SK-N-SH (cell line): Measurements from ENCODE around the gene NEK9. TPM values are rescaled to one million over a fixed set of nuclear protein-coding genes. Genes with fewer than 3 reads are reported as not detected.

Experiments
- CTCF ChIA-PET: fragments of 300-600, 350-600 bp; formaldehyde crosslinking; extraction: SDS; loops from one replicate; lab custom pipeline; 2021; lab: Yijun Ruan, JAX
- POLR2A ChIA-PET: fragments of 350-600 bp; sonication (Branson Sonifier 250); formaldehyde crosslinking; extraction: SDS; loops from one replicate; lab custom pipeline; 2020; ENCODE audit warnings: antibody characterized with exemption, inconsistent platforms; lab: Yijun Ruan, JAX
- DNase-seq: peaks from one replicate; pipeline ENCODE4 v3.0.0; 2012
- H2AFZ ChIP-seq: fragments of 200-600 bp; sonication (generic); 2 replicates; pipeline ENCODE4 v1.8.1; 2016; ENCODE audit warnings: antibody characterized with exemption, mild to moderate bottlenecking, low read depth
- H3F3A ChIP-seq: fragments of 200-600 bp; sonication (generic); replicated peaks from 2 replicates; pipeline ENCODE3; 2016; ENCODE audit warnings: antibody characterized with exemption, mild to moderate bottlenecking; ENCODE audit not compliant: insufficient read depth
- H3K27ac ChIP-seq, 2 experiments: fragments of 200-500 bp in 1 of 2; fragments of 200-600 bp in 1 of 2; sonication (Bioruptor generic) in 1 of 2; sonication (generic), shearing (Covaris generic) in 1 of 2; 2 replicates each; pipeline versions ENCODE4 v1.5.1 to v1.6.1; 2014 to 2016; ENCODE audit warnings: low read depth in 2 of 2, inconsistent platforms in 1 of 2, low read length in 1 of 2, mild to moderate bottlenecking in 1 of 2, mixed read lengths in 1 of 2
- H3K27me3 ChIP-seq: fragments of 200-600 bp; sonication (generic), shearing (Covaris generic); 2 replicates; pipeline ENCODE4 v1.6.1; 2016; ENCODE audit warnings: mixed run types; ENCODE audit not compliant: insufficient read depth
- H3K36me3 ChIP-seq, 2 experiments: fragments of 200-500 bp in 1 of 2; fragments of 200-600 bp in 1 of 2; sonication (Bioruptor generic) in 1 of 2; sonication (generic) in 1 of 2; replicated peaks in 1 of 2; 2 replicates each; pipeline versions ENCODE3 to v1.5.1; 2014 to 2016; ENCODE audit warnings: low read length in 1 of 2, mild to moderate bottlenecking in 1 of 2; ENCODE audit not compliant: insufficient read depth in 2 of 2, control insufficient read depth in 1 of 2
- H3K4me1 ChIP-seq, 2 experiments: fragments of 200-500 bp in 1 of 2; fragments of 200-600 bp in 1 of 2; sonication (Bioruptor generic) in 1 of 2; sonication (generic), shearing (Covaris generic) in 1 of 2; 2 replicates each; pipeline versions ENCODE4 v1.5.1 to v1.6.1; 2014 to 2016; ENCODE audit warnings: low read depth in 1 of 2, low read length in 1 of 2, mixed run types in 1 of 2; ENCODE audit not compliant: insufficient read depth in 2 of 2, control insufficient read depth in 1 of 2
- H3K4me2 ChIP-seq: fragments of 200-600 bp; sonication (generic), shearing (Covaris generic); 2 replicates; pipeline ENCODE4 v1.6.1; 2017; ENCODE audit warnings: mixed run types
- H3K4me3 ChIP-seq, 2 experiments: fragments of 200-500 bp in 1 of 2; fragments of 200-600 bp in 1 of 2; sonication (Bioruptor generic) in 1 of 2; sonication (generic), shearing (Covaris generic) in 1 of 2; 2 replicates each; pipeline versions ENCODE4 v1.5.1 to v1.8.1; 2014 to 2016; ENCODE audit warnings: low read depth in 2 of 2, inconsistent platforms in 1 of 2, low read length in 1 of 2, mild to moderate bottlenecking in 1 of 2, mixed read lengths in 1 of 2, moderate library complexity in 1 of 2
- H3K79me2 ChIP-seq: fragments of 200-600 bp; sonication (generic); 2 replicates; pipeline ENCODE4 v1.8.1; 2017; ENCODE audit warnings: mild to moderate bottlenecking; ENCODE audit not compliant: insufficient read depth
- H3K9ac ChIP-seq: fragments of 200-600 bp; sonication (generic); 2 replicates; pipeline ENCODE4 v1.6.1; 2017; ENCODE audit warnings: mixed run types
- H3K9me2 ChIP-seq: fragments of 200-600 bp; sonication (generic); 2 replicates; pipeline ENCODE4 v1.6.1; 2017; ENCODE audit warnings: mixed run types
- H3K9me3 ChIP-seq: fragments of 200-600 bp; sonication (generic); 2 replicates; pipeline ENCODE4 v1.6.1; 2017; ENCODE audit warnings: mixed run types, mild to moderate bottlenecking, moderate library complexity
- H4K20me1 ChIP-seq: fragments of 200-600 bp; sonication (generic); 2 replicates; pipeline ENCODE4 v1.6.1; 2017; ENCODE audit warnings: mild to moderate bottlenecking, mixed run types; ENCODE audit not compliant: insufficient read depth
- CHD2 ChIP-seq: fragments of 150-350 bp; IDR thresholded peaks from 2 replicates; pipeline ENCODE4 v1.6.1; 2018; ENCODE audit warnings: low read length; ENCODE audit not compliant: partially characterized antibody
- CTCF ChIP-seq: fragments of 200-600 bp; sonication (generic); IDR thresholded peaks from 2 replicates; pipeline ENCODE4 v1.6.1; 2017; ENCODE audit warnings: antibody characterized with exemption, mild to moderate bottlenecking, moderate library complexity
- ELF1 ChIP-seq: IDR thresholded peaks from 2 replicates; pipeline ENCODE4 v1.4.0; 2012
- EP300 ChIP-seq, 2 experiments: IDR thresholded peaks; 2 replicates each; pipeline versions ENCODE4 v1.4.0 to v1.6.1; 2012; ENCODE audit warnings: borderline replicate concordance in 1 of 2, low read depth in 1 of 2, low read length in 1 of 2
- EZH2phosphoT487 ChIP-seq: fragments of 200-600 bp; sonication (generic); IDR thresholded peaks from 2 replicates; pipeline ENCODE4 v1.6.1; 2017; ENCODE audit warnings: low read depth, mixed run types, mild to moderate bottlenecking, antibody characterized with exemption, moderate library complexity, borderline replicate concordance
- FOXM1 ChIP-seq: IDR thresholded peaks from 2 replicates; pipeline ENCODE4 v1.4.0; 2012; ENCODE audit warnings: low read depth, mild to moderate bottlenecking
- GABPA ChIP-seq: IDR thresholded peaks from 2 replicates; pipeline ENCODE4 v1.4.0; 2012; ENCODE audit warnings: low read depth, mild to moderate bottlenecking
- GATA2 ChIP-seq: sonication (generic); formaldehyde crosslinking; IDR thresholded peaks from 2 replicates; pipeline ENCODE4 v1.5.0; 2020; ENCODE audit warnings: mild to moderate bottlenecking, missing genetic modification reagents
- NRF1 ChIP-seq: IDR thresholded peaks from 2 replicates; pipeline ENCODE4 v1.6.1; 2012; ENCODE audit warnings: low read depth, mild to moderate bottlenecking, low read length
- RFX5 ChIP-seq: IDR thresholded peaks from 2 replicates; pipeline ENCODE4 v1.6.1; 2012; ENCODE audit warnings: mild to moderate bottlenecking, improper control_type of control experiment, low read length
- RXRA ChIP-seq: IDR thresholded peaks from 2 replicates; pipeline ENCODE4 v1.4.0; 2012; ENCODE audit warnings: low read depth, mild to moderate bottlenecking, borderline replicate concordance
- SIN3A ChIP-seq: IDR thresholded peaks from 2 replicates; pipeline ENCODE4 v1.6.1; 2012; ENCODE audit warnings: low read depth, mild to moderate bottlenecking, low read length, moderate library complexity, borderline replicate concordance
- TAF1 ChIP-seq: IDR thresholded peaks from 2 replicates; pipeline ENCODE4 v1.6.1; 2012; ENCODE audit warnings: low read depth, mild to moderate bottlenecking, low read length, moderate library complexity, borderline replicate concordance
- TEAD4 ChIP-seq: IDR thresholded peaks from 2 replicates; pipeline ENCODE4 v1.4.0; 2012; ENCODE audit warnings: mild to moderate bottlenecking, borderline replicate concordance; ENCODE audit not compliant: insufficient read depth
- USF1 ChIP-seq: IDR thresholded peaks from 2 replicates; pipeline ENCODE4 v1.4.0; 2012; ENCODE audit warnings: low read depth, borderline replicate concordance
- YY1 ChIP-seq: IDR thresholded peaks from 2 replicates; pipeline ENCODE4 v1.4.0; 2012; ENCODE audit warnings: low read depth, mild to moderate bottlenecking
- WGBS: methylation state at CpG from one replicate; pipeline ENCODE4 v1.1.6; 2017; ENCODE audit warnings: low lambda C conversion rate; 5-methylcytosine and 5-hydroxymethylcytosine counted together
- polyA plus RNA-seq, 3 experiments: library from polyadenylated mRNA; depleted of rRNA; stranded (reverse); fragments of >200 nt; gene quantifications; 2 replicates each; pipeline ENCODE4 v1.2.3, GENCODE V29; 2012
- TF ChIP-seq, protein P1 (sequence below): IDR thresholded peaks from 2 replicates; pipeline ENCODE4 v1.4.0; 2012; ENCODE audit warnings: low read depth
- TF ChIP-seq, protein P2 (sequence below): fragments of 150-350 bp; IDR thresholded peaks from 2 replicates; pipeline ENCODE4 v1.6.1; 2016; ENCODE audit warnings: mild to moderate bottlenecking, low read depth, low read length

The NEK9 gene
- polyA plus RNA-seq, 1 of the 3 experiments (the other 2 are of a cell fraction): 48.1 TPM

GRCh38 chr14:75126121-75126544 lies 715 bp downstream of the NEK9 start:
- Histone ChIP-seq H3K4me1 (peaks cover 3 to 17% of the 10 kb centered on the region in 2 experiments; a peak in 3 of 4 replicates), H3K27me3 (no peaks in the 10 kb centered on the region), H3K9me3 (no peaks in the 10 kb centered on the region), H3K4me2 (peak overlapping the region; percentile 75), H3K79me2 (peaks cover 50% of the 10 kb centered on the region), H3K9ac (peak overlapping the region; percentile 93), H3K36me3 (peaks cover 2 to 14% of the 10 kb centered on the region in 2 experiments), H3F3A (peaks cover 37% of the 10 kb centered on the region), H2AFZ (peak overlapping the region; percentile 88; the same call in 1 of the 2 replicates), H3K9me2 (no peaks in the 10 kb centered on the region), H3K27ac (peak overlapping the region; percentile 77 to 92), H3K4me3 (peak overlapping the region; percentile 70 to 85), H4K20me1 (no peaks in the 10 kb centered on the region)
- TF ChIP-seq YY1 (no peak), ELF1 (no peak), RXRA (no peak), TAF1 (no peak), RFX5 (no peak), USF1 (no peak), NRF1 (no peak), GABPA (no peak), CHD2 (no peak), EP300 (IDR thresholded peaks at IDR 0.05; ENCODE audit: borderline replicate concordance in 1 of 2, low read depth in 1 of 2, low read length in 1 of 2) (no peak), CTCF (no peak), GATA2 (CRISPR knock-in tag) (no peak), SIN3A (no peak), TEAD4 (no peak), FOXM1 (no peak), EZH2phosphoT487 (no peak)
- TF ChIP-seq, protein P1, sequence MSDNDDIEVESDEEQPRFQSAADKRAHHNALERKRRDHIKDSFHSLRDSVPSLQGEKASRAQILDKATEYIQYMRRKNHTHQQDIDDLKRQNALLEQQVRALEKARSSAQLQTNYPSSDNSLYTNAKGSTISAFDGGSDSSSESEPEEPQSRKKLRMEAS: no peak
- TF ChIP-seq, protein P2, sequence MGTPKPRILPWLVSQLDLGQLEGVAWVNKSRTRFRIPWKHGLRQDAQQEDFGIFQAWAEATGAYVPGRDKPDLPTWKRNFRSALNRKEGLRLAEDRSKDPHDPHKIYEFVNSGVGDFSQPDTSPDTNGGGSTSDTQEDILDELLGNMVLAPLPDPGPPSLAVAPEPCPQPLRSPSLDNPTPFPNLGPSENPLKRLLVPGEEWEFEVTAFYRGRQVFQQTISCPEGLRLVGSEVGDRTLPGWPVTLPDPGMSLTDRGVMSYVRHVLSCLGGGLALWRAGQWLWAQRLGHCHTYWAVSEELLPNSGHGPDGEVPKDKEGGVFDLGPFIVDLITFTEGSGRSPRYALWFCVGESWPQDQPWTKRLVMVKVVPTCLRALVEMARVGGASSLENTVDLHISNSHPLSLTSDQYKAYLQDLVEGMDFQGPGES: no peak
- peak; percentile 31 for DNase-seq
- POLR2A ChIA-PET: interaction anchor here (0.7 to 1.3 kb wide), 6 partner anchors 146 to 308 kb away, joined by 3 to 8 read pairs (median 4); no protein-coding TSS in a partner anchor
- WGBS: 5% methylated on average over 6 of the region's 6 CpGs
- CTCF ChIA-PET: interaction anchor here (0.7 to 11.6 kb wide), 8 partner anchors 10 to 435 kb away, joined by 3 to 237 read pairs (median 5); partner anchors contain the start of gene ZC2HC1C
